Cerebellar nuclear complex (tissue), 1 donor: ENCODE data around the gene ODF2.

ENCODE experiments used
- DNase-seq, 2 experiments: peaks; one replicate each; lab custom pipeline; 2025; lab: John Stamatoyannopoulos, UW

The ODF2 gene

GRCh38 chr9:128528445-128529160, 72.8 kb downstream of the ODF2 start:
- no peak for DNase-seq

GRCh38 chr9:128529191-128529590, 73.4 kb downstream of the ODF2 start:
- no peak for DNase-seq

GRCh38 chr9:128532581-128532980, 76.8 kb downstream of the ODF2 start:
- no peak for DNase-seq

DNA sequence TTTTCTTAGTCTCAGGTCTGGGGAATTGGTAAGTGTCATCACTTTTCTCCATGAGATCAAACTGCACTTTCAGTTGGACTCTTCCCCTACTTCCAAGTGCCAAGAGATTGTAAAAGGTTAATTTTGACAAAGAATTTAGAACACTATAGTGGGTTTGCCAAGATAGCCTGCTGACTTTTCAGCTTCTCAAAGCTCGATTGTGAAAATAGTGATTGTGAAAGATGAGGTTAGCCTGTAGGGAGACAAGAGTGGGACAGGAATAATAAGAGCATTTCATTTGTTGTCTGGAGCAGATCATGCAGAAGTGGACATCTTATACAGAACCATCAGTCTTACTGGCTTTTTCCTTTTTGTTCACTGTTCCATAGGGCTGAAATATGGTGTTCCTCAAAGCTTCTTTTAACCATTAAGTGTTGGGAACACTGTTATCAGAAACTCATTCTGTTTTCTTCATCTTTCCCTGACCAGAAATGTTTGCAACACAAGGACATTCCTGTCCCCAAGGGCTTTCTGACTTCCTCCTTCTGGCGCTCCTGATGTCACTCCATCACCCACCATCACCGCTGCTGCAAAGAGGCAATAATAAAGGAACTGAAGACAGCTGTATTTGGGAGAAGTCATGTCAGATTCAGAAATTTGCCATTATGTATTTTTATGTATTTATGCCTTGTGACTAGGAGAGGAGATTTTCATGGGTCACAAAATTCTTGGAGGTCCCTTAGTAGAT, 85.0 kb downstream of the ODF2 start:
- DNase-seq = no peak

DNA sequence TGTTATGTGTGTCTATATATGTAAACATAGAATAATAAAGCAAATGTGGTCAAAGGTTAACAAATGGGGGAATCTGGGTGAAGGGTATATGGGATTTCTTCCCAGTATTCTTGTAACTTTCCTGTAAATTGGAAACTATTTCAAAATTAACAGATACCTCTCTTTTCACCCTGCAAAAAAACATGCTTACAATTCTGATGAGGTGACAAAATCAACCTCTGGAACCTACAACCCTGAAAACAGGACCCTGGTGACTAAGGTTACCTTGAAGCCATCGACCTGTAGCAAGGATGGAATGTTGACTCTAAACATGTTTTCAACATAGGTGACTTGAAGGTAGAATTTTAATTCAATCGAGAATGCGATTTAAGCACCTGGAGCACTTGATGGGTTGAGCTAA, 90.7 kb downstream of the ODF2 start:
- DNase-seq = no peak

GRCh38 chr9:128548876-128549275, 93.1 kb downstream of the ODF2 start:
- DNase-seq = no peak

DNA sequence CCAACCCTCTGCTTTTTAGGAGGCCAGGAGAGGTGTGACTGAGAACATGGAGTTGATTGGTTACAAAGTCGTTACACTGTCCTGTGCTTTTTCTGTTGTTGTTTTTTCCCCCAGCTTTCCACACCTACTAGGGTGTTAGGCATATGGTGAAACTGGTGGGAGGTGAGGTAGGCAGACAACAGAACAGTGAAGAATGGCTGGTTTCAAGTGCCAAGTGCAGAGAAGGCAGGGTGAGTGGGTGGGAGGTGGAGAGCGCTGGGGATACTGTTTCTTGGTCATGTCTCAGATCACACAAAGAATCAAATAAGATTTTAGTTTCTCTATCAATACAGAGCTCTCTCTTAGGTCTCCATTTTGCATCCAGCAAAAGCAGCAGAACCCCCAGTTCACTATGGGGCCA, 94.4 kb downstream of the ODF2 start:
- DNase-seq = no peak
